ENCODE data around the gene RBM44. TPM values are rescaled to one million over a fixed set of nuclear protein-coding genes. Genes with fewer than 3 reads are reported as not detected.

RBM44 gene
- polyA plus RNA-seq, 1 donor from 2014 or later: 2.5 TPM

DNA sequence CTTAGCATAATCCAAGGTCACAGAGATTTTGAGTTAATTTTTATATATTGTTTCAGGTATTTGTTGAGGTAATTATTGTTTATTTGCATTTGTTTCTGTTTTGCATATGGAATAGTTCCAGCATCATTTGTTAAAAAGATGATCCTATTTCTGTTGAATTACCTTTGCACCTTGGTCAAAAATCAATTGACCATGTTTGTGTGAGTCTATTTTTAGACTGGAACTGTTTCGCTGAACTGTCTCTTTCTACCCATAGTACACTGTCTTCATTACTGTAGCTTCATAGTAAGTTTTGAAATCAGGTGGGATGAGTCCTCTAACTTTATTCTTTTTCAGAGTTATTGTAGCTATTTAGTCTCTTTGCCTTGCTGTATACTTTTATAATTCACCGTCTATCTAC lies 31.9 kb downstream of the RBM44 start:
- no peak overlapping the region for H3K9ac ChIP-seq (ENCODE audit: low read length)
- no peak overlapping the region for H2AFZ ChIP-seq (ENCODE audit: low read depth, low read length)
- H4K20me1 ChIP-seq (ENCODE audit: insufficient read depth): no peaks in the 10 kb centered on the region
- TF ChIP-seq POLR2AphosphoS5 (IDR thresholded peaks at IDR 0.05): no peak
- no peak for TF ChIP-seq EZH2 (IDR thresholded peaks at IDR 0.05; ENCODE audit: borderline replicate concordance, insufficient read depth, low read length, poor library complexity, severe bottlenecking)
- no peaks in the 10 kb centered on the region for H3K79me2 ChIP-seq (replicated peaks; ENCODE audit: insufficient read depth, low read length)
- H3K36me3 ChIP-seq (ENCODE audit: insufficient read depth, low read length): no peaks in the 10 kb centered on the region
- no peaks in the 10 kb centered on the region for H3K9me3 ChIP-seq (ENCODE audit: low read length)
- no peaks in the 10 kb centered on the region for H3K27me3 ChIP-seq (ENCODE audit: insufficient read depth, low read depth, low read length)
- no peak overlapping the region for H3K27ac ChIP-seq (ENCODE audit: low read length)
- no peaks in the 10 kb centered on the region for H3K9me2 ChIP-seq (ENCODE audit: insufficient read depth, low read length)
- no peak overlapping the region for H3K4me2 ChIP-seq (ENCODE audit: low read length)
- H3F3A ChIP-seq (ENCODE audit: insufficient read depth, low read length, poor library complexity, severe bottlenecking): no peaks in the 10 kb centered on the region
- no peak overlapping the region for H3K4me3 ChIP-seq (ENCODE audit: low read length)

DNA sequence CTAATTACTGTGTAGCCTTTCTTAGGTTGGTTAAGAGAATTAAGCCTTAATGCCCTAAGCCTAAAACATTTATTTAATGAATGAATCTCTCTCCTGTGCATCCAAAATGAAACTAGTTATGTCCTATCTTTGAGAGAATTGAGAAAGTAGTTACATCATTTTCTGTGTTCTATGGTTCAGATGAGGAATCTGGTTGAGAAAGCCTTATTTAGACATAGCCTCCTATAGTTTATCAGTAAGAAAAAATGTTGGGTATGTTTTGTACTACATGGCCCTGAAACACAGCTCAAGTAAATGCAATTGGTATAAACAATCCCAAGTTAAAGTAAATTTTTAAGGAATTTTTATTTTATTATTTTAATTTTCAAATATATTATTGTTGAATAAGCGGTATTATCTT lies 35.0 kb downstream of the RBM44 start:
- Histone ChIP-seq H2AFZ (ENCODE audit: low read depth, low read length) (no peak overlapping the region), H3K9ac (ENCODE audit: low read length) (no peak overlapping the region), H3F3A (ENCODE audit: insufficient read depth, low read length, poor library complexity, severe bottlenecking) (no peaks in the 10 kb centered on the region), H3K79me2 (replicated peaks; ENCODE audit: insufficient read depth, low read length) (no peaks in the 10 kb centered on the region), H3K9me2 (ENCODE audit: insufficient read depth, low read length) (no peaks in the 10 kb centered on the region), H3K36me3 (ENCODE audit: insufficient read depth, low read length) (no peaks in the 10 kb centered on the region), H3K9me3 (ENCODE audit: low read length) (no peaks in the 10 kb centered on the region), H3K27ac (ENCODE audit: low read length) (no peak overlapping the region), H3K4me2 (ENCODE audit: low read length) (no peak overlapping the region), H3K27me3 (ENCODE audit: insufficient read depth, low read depth, low read length) (no peaks in the 10 kb centered on the region), H4K20me1 (ENCODE audit: insufficient read depth) (no peaks in the 10 kb centered on the region), H3K4me3 (ENCODE audit: low read length) (no peak overlapping the region)
- no peak for TF ChIP-seq RAD21 (conservative IDR thresholded peaks at IDR 0.05)
- TF ChIP-seq SMC3 (conservative IDR thresholded peaks at IDR 0.05; ENCODE audit: poor library complexity): no peak
- TF ChIP-seq POLR2AphosphoS5 (IDR thresholded peaks at IDR 0.05): no peak
- no peak for TF ChIP-seq EZH2 (IDR thresholded peaks at IDR 0.05; ENCODE audit: borderline replicate concordance, insufficient read depth, low read length, poor library complexity, severe bottlenecking)
- TF ChIP-seq, protein P1, sequence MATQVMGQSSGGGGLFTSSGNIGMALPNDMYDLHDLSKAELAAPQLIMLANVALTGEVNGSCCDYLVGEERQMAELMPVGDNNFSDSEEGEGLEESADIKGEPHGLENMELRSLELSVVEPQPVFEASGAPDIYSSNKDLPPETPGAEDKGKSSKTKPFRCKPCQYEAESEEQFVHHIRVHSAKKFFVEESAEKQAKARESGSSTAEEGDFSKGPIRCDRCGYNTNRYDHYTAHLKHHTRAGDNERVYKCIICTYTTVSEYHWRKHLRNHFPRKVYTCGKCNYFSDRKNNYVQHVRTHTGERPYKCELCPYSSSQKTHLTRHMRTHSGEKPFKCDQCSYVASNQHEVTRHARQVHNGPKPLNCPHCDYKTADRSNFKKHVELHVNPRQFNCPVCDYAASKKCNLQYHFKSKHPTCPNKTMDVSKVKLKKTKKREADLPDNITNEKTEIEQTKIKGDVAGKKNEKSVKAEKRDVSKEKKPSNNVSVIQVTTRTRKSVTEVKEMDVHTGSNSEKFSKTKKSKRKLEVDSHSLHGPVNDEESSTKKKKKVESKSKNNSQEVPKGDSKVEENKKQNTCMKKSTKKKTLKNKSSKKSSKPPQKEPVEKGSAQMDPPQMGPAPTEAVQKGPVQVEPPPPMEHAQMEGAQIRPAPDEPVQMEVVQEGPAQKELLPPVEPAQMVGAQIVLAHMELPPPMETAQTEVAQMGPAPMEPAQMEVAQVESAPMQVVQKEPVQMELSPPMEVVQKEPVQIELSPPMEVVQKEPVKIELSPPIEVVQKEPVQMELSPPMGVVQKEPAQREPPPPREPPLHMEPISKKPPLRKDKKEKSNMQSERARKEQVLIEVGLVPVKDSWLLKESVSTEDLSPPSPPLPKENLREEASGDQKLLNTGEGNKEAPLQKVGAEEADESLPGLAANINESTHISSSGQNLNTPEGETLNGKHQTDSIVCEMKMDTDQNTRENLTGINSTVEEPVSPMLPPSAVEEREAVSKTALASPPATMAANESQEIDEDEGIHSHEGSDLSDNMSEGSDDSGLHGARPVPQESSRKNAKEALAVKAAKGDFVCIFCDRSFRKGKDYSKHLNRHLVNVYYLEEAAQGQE (IDR thresholded peaks at IDR 0.05; ENCODE audit: borderline replicate concordance): no peak
- TF ChIP-seq TAF1 (IDR thresholded peaks at IDR 0.05; ENCODE audit: low read depth): no peak
- TF ChIP-seq CTCF (IDR thresholded peaks at IDR 0.05; ENCODE audit: poor library complexity, severe bottlenecking): no peak
- no peak for TF ChIP-seq EP300 (conservative IDR thresholded peaks at IDR 0.05; ENCODE audit: poor library complexity, severe bottlenecking)
- TF ChIP-seq MXI1 (conservative IDR thresholded peaks at IDR 0.05; ENCODE audit: poor library complexity, severe bottlenecking): no peak

DNA sequence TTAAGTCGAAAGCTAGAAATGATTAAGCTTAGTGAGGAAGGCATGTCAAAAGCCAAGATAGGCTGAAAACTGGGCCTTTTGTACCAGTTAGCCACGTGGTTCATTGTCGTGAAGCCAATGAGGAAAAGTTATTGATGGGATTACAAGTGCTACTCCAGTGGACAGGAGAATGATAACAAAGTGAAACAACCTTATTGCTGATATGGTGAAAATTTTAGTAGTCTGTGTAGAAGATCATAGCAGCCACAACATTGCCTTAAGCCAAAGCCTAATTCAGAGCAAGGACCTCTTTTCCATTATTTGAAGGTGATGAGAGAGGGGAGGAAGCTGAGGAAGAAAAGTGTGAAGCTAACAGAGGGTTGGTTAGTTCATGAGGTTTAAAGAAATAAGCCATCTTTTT lies 36.8 kb downstream of the RBM44 start:
- H3K9me3 ChIP-seq (ENCODE audit: low read length): no peaks in the 10 kb centered on the region
- TF ChIP-seq MXI1 (conservative IDR thresholded peaks at IDR 0.05; ENCODE audit: poor library complexity, severe bottlenecking) (no peak), CTCF (IDR thresholded peaks at IDR 0.05; ENCODE audit: poor library complexity, severe bottlenecking) (no peak), RAD21 (conservative IDR thresholded peaks at IDR 0.05) (no peak), SMC3 (conservative IDR thresholded peaks at IDR 0.05; ENCODE audit: poor library complexity) (no peak), TAF1 (IDR thresholded peaks at IDR 0.05; ENCODE audit: low read depth) (no peak), POLR2AphosphoS5 (IDR thresholded peaks at IDR 0.05) (no peak)
- no peaks in the 10 kb centered on the region for H3K27me3 ChIP-seq (ENCODE audit: insufficient read depth, low read depth, low read length)
- no peak overlapping the region for H2AFZ ChIP-seq (ENCODE audit: low read depth, low read length)
- H3K36me3 ChIP-seq (ENCODE audit: insufficient read depth, low read length): no peaks in the 10 kb centered on the region
- H3K79me2 ChIP-seq (replicated peaks; ENCODE audit: insufficient read depth, low read length): no peaks in the 10 kb centered on the region
- no peak overlapping the region for H3K4me2 ChIP-seq (ENCODE audit: low read length)
- H4K20me1 ChIP-seq (ENCODE audit: insufficient read depth): no peaks in the 10 kb centered on the region
- no peak overlapping the region for H3K4me3 ChIP-seq (ENCODE audit: low read length)
- H3K9me2 ChIP-seq (ENCODE audit: insufficient read depth, low read length): no peaks in the 10 kb centered on the region
- no peak overlapping the region for H3K27ac ChIP-seq (ENCODE audit: low read length)
- no peak overlapping the region for H3K9ac ChIP-seq (ENCODE audit: low read length)
- no peaks in the 10 kb centered on the region for H3F3A ChIP-seq (ENCODE audit: insufficient read depth, low read length, poor library complexity, severe bottlenecking)

All from neural cell (in vitro differentiated cells).